GM10847 (cell line): Measurements from ENCODE around the gene ING4.

Experiments used
- POLR2A ChIP-seq: IDR thresholded peaks from 2 replicates; pipeline ENCODE4 v1.6.1; 2011; ENCODE audit not compliant: insufficient read length; ENCODE audit errors: extremely low read depth

The ING4 gene

GRCh38 chr12:6662906-6663742 is at the start of gene ING4:
ING4 (minus strand) TSS chr12:6663119; CDS start chr12:6663101, 18 bp downstream.
- peak; percentile 27 for TF ChIP-seq POLR2A

GRCh38 chr12:6708960-6709394 is 46.1 kb upstream of the ING4 start:
- no peak for TF ChIP-seq POLR2A

- no peak for TF ChIP-seq POLR2A
Observed at GRCh38 chr12:6703631-6704030, 40.7 kb upstream of the ING4 start.

GRCh38 chr12:6701078-6701768 is 38.3 kb upstream of the ING4 start:
- TF ChIP-seq POLR2A, result no peak

GRCh38 chr12:6700646-6701051 is 37.7 kb upstream of the ING4 start, which contains the start of gene PIANP:
PIANP (minus strand) TSS chr12:6700815; CDS start chr12:6698061, 2,754 bp downstream.
- no peak for TF ChIP-seq POLR2A

GRCh38 chr12:6699989-6700645 is 37.2 kb upstream of the ING4 start:
- no peak for TF ChIP-seq POLR2A

GRCh38 chr12:6699259-6699988 is 36.5 kb upstream of the ING4 start:
- no peak for TF ChIP-seq POLR2A

- TF ChIP-seq POLR2A, result no peak
Observed at GRCh38 chr12:6698352-6699046, 35.6 kb upstream of the ING4 start.

- no peak for TF ChIP-seq POLR2A
Observed at GRCh38 chr12:6697584-6698351, 34.8 kb upstream of the ING4 start.

GRCh38 chr12:6696690-6697583 is 34.0 kb upstream of the ING4 start:
- TF ChIP-seq POLR2A, result no peak

- no peak for TF ChIP-seq POLR2A
Observed at GRCh38 chr12:6695313-6696045, 32.6 kb upstream of the ING4 start.

GRCh38 chr12:6694701-6695100 is 31.8 kb upstream of the ING4 start:
- TF ChIP-seq POLR2A, result no peak
